Urinary bladder (tissue), 4 donors: ENCODE measurements around the gene NPAS3. TPM values are rescaled to one million over a fixed set of nuclear protein-coding genes. Genes with fewer than 3 reads are reported as not detected.

Experiments used
- DNase-seq: peaks from one replicate; pipeline ENCODE4 v3.0.0-alpha.2; 2015; ENCODE audit errors: extremely low spot score
- H3K27ac ChIP-seq: one replicate; pipeline ENCODE4 v1.5.1; 2013; ENCODE audit warnings: low read depth, mild to moderate bottlenecking, moderate library complexity
- H3K36me3 ChIP-seq: one replicate; pipeline ENCODE4 v1.6.1; 2013; ENCODE audit warnings: mild to moderate bottlenecking, moderate library complexity; ENCODE audit not compliant: insufficient read depth
- H3K4me1 ChIP-seq: one replicate; pipeline ENCODE4 v1.6.1; 2013; ENCODE audit warnings: mild to moderate bottlenecking, moderate library complexity; ENCODE audit not compliant: insufficient read depth
- H3K4me3 ChIP-seq: one replicate; pipeline ENCODE4 v1.5.1; 2013; ENCODE audit warnings: low read depth, low read length
- WGBS: extraction: QIAGEN DNeasy Blood & Tissue Kit; methylation state at CpG from one replicate; pipeline ENCODE4 v1.1.7; 2013; 5-methylcytosine and 5-hydroxymethylcytosine counted together
- polyA plus RNA-seq: library from polyadenylated mRNA; stranded (reverse); fragments of 200-250 nt; gene quantifications from one replicate; pipeline ENCODE4 v1.2.3, GENCODE V29; 2013
- total RNA-seq: library from RNA; depleted of rRNA; stranded (reverse); fragments of >200 nt; gene quantifications from one replicate; pipeline ENCODE4 v1.2.3, GENCODE V29; 2014
- donor health status: healthy with polysubstance abuse.
- donor health status: healthy.

NPAS3 gene
- total and polyA plus RNA-seq, 2 donors, result 1.0 to 7.1 TPM

DNA sequence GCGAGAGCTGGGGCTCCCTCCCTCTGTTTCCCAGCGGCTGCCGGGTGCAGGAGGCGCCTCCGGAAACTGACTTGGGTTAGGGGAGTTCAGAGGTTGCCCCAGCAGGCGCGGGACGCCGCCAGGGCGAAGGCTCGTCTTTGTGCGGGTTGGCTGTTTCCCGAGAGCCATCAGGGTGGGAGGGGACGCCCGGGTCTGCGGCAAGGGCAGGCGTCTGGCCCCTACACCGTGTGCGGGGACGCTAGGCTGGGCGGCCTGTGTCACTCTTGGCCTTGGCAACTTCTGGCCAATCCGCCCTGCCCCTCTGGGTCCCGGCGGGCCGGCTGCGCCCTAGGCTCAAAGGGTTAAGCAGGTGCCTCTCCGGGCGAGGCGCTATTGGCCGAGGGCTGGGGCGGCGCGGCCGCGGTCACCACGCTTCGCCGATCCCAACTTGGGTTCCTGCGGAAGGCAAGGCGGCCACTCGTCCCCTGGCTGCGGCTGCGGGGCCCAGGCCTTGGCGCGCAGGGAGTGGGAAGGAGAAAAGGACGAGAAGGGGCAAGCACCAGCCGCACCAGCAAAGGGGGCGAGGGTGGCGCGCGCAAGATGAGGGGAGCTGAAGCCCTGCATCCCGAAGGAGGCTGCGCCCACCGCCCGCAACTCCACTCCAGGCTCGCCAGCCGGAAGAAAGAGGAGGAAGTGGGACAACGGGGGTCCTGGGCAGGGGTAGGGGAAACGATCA lies 5.6 kb upstream of the NPAS3 start:
- WGBS, result 3% methylated on average over 59 of the region's 59 CpGs
- H3K4me1 ChIP-seq, result peaks cover 3% of the 10 kb centered on the region
- no peaks in the 10 kb centered on the region for H3K36me3 ChIP-seq
- no peak for DNase-seq
- H3K4me3 ChIP-seq, result peak overlapping the region; percentile 54
- no peak overlapping the region for H3K27ac ChIP-seq

GRCh38 chr14:32933629-32934072 lies 5.0 kb upstream of the NPAS3 start:
- under 1% methylated on average over 19 of the region's 19 CpGs for WGBS
- no peak overlapping the region for H3K27ac ChIP-seq
- peak overlapping the region; percentile 54 for H3K4me3 ChIP-seq

DNA sequence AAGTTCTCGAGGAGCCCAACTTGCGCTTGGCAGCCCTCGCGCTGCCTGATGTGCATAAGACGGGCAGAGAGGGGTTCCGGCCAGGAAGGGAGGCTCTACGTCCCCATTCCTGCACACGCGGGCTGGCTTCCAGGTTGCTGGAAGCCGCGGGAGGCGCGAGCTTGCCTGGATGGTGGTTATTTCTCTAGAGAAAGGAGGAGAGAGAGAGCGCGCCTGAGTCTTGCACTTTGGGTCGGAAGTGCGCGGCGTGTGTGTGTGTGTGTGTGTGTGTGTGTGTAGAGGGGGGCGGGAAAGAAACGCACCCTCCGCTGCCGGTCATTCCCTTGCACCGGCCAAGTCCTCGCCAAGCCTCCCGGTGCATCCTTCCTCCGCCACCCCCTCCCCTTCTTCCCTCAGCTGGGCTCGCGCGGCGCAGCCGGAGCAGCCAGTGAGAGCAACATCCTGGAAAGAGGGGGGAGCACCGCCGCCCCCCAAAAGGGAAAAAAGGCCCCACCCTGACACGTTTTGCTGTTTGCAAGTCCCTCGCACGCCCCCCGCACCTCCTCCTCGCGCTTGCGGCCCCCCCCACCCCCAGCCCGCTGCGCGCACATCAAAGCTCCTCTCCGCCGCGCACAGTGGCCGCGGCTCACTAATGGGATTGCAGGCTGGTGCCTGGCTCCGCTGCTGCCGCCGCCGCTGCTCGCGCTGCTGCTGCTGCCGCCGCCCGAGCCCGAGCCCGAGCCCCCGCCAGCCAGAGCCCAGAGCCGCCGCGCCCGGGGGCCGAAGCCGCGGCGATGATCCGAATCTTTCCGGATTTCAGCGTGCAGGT lies 4.4 kb upstream of the NPAS3 start:
- Histone ChIP-seq H3K36me3 (no peaks in the 10 kb centered on the region), H3K27ac (no peak overlapping the region), H3K4me1 (peaks cover 3% of the 10 kb centered on the region), H3K4me3 (peak overlapping the region; percentile 54)
- WGBS, result under 1% methylated on average over 72 of the region's 72 CpGs
- DNase-seq, result no peak

More at GRCh38 chr14:32933629-32934072, 5.0 kb upstream of the NPAS3 start:
- Histone ChIP-seq H3K36me3 (no peaks in the 10 kb centered on the region), H3K4me1 (peaks cover 3% of the 10 kb centered on the region)
- DNase-seq, result no peak

DNA sequence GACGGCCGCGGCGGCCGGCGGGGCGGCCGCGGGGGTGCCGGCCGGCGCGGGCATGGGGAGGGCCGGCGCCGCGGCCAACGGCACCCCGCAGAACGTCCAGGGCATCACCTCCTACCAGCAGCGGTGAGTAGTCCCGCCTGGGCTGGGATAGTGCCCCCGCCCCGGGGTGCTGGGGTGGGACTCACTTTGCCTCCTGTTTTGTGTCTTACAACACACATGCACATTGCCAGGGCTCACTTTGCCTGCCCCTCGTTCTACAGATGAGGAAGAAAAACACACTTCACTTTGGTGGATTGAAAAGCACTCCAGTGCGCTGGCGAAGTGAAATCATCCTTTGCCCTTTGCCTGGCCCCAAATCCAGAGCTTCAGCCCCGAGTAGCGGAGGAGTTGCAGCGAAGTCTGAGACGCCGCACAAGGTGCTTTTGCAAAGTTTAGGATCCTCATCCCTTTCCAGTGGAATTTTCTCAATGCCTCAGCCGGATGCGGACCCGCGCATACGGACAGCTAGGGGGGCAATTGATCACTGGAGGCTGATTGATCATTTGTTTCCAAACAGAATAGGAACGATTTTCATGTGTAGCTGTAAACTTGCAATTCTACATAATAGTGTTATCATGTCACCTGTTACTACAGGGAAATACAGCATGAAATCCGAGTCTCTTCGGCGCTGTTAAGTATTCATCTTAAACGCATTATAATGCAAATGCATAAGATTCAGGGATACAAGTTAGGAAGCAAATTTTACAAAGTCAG lies 3.6 kb upstream of the NPAS3 start:
- H3K4me1 ChIP-seq, result peaks cover 3% of the 10 kb centered on the region

DNA sequence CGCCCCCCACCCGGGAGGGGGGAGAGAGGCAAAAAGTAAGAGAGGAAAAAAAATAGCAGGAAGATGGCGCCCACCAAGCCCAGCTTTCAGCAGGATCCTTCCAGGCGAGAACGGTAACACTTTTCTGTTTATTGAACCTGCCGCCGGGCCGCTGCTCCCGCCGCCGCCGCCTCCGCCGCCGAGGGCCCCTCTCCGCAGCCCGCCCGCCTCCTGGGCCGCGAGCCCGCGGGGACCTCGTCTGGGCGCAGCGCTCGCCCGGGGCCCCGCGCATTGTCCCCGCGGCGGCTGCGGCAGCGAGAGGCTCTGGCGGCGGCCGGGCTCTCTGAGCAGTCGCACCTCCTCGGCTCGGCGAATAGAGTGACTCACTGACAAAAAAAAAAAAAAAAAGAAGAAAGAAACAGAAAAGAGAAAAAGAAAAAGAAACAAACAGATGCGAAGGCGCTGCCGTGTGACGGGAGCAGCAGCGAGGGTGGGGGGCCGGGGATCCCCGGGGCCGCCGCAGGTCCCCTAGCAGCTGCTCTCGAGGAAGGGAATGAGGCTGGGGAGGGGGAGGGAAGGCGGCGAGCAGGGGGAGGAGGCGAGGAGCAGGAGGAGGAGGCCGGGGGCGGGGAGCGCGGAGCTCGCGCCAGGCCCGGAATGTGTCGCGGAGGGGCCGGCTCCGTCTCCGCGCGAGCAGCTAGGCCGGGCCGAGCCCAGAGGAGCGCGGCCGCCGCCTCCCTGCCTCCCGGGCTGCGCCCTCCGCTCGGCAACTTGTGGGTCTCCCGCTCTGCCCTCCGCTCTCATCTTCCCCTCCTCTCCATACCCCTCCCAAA lies 781 bp downstream of the NPAS3 start:
- DNase-seq, result no peak
- WGBS, result under 1% methylated on average over 78 of the region's 80 CpGs
- peak overlapping the region; percentile 85 for H3K27ac ChIP-seq
- no peaks in the 10 kb centered on the region for H3K4me1 ChIP-seq
- H3K36me3 ChIP-seq, result no peaks in the 10 kb centered on the region
- H3K4me3 ChIP-seq, result peak overlapping the region; percentile 98

More for the DNA sequence above, 3.6 kb upstream of the NPAS3 start:
- no peak for DNase-seq
- 5% methylated on average over 42 of the region's 42 CpGs for WGBS
- H3K4me3 ChIP-seq, result peak overlapping the region; percentile 54
- no peaks in the 10 kb centered on the region for H3K36me3 ChIP-seq
- no peak overlapping the region for H3K27ac ChIP-seq

GRCh38 chr14:32940066-32940651 lies 1.5 kb downstream of the NPAS3 start:
- peak overlapping the region; percentile 29 for H3K27ac ChIP-seq
- no peaks in the 10 kb centered on the region for H3K4me1 ChIP-seq
- H3K36me3 ChIP-seq, result no peaks in the 10 kb centered on the region
- no peak for DNase-seq
- WGBS, result 34% methylated on average over 13 of the region's 13 CpGs
- peak overlapping the region; percentile 98 for H3K4me3 ChIP-seq

DNA sequence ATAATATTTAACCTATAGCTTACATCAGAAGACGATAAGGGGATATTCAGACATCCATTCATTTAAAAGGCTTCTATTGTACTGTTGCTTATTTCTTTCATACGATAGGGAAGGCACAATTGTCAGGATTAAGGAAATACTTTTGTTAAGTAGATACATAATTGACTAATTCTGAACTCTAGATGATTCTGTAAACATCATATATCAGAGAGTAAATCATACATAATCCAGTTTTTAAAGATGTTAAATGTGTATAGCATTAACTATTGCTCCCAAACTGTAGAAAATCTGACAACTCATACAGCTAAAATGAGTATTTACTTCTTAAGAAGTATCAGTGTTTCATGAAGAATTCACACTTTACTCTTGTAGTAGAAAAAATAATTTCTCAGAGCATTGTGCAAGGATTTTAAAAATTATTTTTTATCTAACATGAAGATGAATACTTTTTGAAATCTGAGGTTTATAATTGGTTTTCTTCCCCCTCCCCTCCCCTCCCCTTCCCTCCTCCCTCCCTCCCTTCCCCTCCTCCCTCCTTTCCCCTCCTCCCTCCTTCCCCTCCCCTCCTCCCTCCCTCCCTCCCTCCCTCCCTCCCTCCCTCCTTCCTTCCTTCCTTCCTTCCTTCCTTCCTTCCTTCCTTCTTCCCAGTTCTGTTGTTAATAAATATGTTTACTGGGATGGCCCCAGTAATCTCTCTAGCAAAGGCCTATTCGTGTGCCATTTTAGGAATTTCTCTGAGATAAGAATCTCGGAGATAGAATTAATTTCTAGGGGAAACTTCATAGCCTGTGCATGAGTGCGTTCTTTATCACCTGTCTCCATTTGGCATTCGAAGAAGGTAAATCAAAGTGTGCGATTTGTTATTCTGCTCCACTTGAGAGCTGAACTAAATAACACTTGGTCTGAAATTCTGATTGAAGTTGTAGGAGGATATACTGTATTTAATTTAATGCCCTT lies 2.3 kb downstream of the NPAS3 start:
- H3K4me1 ChIP-seq, result no peaks in the 10 kb centered on the region
- no peak overlapping the region for H3K4me3 ChIP-seq
- no peak for DNase-seq
- H3K27ac ChIP-seq, result no peak overlapping the region
- no peaks in the 10 kb centered on the region for H3K36me3 ChIP-seq
- WGBS, result 75% methylated on average over 7 of the region's 7 CpGs

GRCh38 chr14:32941668-32942065 lies 3.0 kb downstream of the NPAS3 start:
- no peak overlapping the region for H3K4me3 ChIP-seq
- DNase-seq, result no peak
- no peak overlapping the region for H3K27ac ChIP-seq
- H3K36me3 ChIP-seq, result no peaks in the 10 kb centered on the region
- 89% methylated on average over 2 of the region's 2 CpGs for WGBS
- H3K4me1 ChIP-seq, result no peaks in the 10 kb centered on the region

DNA sequence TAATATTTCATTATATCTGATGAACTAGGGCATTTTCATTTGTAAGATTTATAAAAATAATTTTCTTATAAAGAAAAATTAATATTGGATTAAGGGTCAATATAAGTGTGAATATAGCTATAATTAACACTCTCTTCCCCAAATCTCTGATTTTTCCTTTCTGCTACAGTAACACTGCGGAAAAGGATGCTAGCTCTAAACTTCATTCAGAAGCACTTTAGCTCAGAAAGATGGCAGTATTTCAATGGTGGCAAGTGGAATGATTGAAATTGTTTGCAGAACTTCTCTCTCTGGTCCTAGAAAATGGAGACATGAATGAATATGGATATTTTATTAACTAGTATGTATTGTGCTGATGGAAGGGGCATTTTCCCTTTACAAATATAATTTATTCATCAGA lies 8.4 kb downstream of the NPAS3 start:
- Histone ChIP-seq H3K4me1 (no peaks in the 10 kb centered on the region), H3K4me3 (no peak overlapping the region), H3K36me3 (no peaks in the 10 kb centered on the region), H3K27ac (no peak overlapping the region)
- 99% methylated on average over 1 of the region's 1 CpG for WGBS
- no peak for DNase-seq

DNA sequence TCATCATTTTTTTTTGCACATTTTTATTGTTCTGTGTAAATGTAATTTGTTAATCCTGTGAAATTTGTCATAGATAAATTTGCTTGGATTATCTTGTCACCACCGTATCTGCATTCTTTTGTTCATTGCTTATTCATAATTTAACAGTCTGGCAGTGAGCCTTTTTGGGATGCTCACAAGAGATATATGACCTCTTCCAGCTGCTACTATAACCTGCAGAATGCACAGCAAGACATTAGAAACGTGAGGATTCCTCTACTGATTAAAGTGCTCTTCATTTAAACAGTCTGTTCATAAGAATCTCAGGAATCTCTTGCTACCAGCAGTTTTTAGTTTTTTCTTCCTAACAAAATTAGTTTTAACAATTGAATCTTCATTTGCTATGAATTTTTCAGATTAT lies 9.1 kb downstream of the NPAS3 start:
- DNase-seq, result no peak
- 40% methylated on average over 2 of the region's 2 CpGs for WGBS
- Histone ChIP-seq H3K36me3 (no peaks in the 10 kb centered on the region), H3K4me3 (no peak overlapping the region), H3K27ac (no peak overlapping the region), H3K4me1 (no peaks in the 10 kb centered on the region)

- WGBS, result 92% methylated on average over 2 of the region's 2 CpGs
- no peaks in the 10 kb centered on the region for H3K36me3 ChIP-seq
- no peak overlapping the region for H3K27ac ChIP-seq
- no peak for DNase-seq
- no peaks in the 10 kb centered on the region for H3K4me1 ChIP-seq
- no peak overlapping the region for H3K4me3 ChIP-seq
These were observed 11.9 kb downstream of the NPAS3 start for GRCh38 chr14:32950584-32950983.

DNA sequence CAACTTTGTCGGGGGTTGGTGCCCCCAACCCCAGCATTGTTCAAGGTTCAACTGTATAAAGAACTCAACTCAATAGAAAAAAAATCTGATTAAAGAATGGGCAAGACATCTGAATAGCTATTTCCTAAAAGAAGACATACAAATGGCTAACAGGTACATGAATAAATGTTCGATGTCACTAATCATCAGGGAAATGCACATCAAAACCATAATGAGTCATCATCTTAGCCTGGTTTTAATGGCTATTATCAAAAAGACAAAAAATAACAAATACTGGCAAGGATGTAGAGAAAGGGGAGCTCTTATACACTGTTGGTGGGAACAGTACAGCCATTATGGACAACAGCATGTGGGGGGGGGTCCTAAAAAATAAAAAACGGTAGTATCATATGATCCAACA lies 28.7 kb downstream of the NPAS3 start:
- 86% methylated on average over 3 of the region's 3 CpGs for WGBS
- Histone ChIP-seq H3K4me3 (no peak overlapping the region), H3K4me1 (no peaks in the 10 kb centered on the region), H3K27ac (no peak overlapping the region), H3K36me3 (no peaks in the 10 kb centered on the region)
- no peak for DNase-seq
